HFF-Myc (cell line): ENCODE data around the gene KCTD7.

Experiments
- DNase-seq: peaks from one replicate; pipeline ENCODE4 v3.0.0-alpha.2; 2011; ENCODE audit warnings: low read depth; ENCODE audit errors: extremely low read depth
- H3K4me3 ChIP-seq: replicated peaks from 2 replicates; pipeline ENCODE4 v1.5.1; 2011; ENCODE audit warnings: low read depth, mild to moderate bottlenecking, control low read depth, low read length
- CTCF ChIP-seq: IDR thresholded peaks from 2 replicates; pipeline ENCODE4 v1.5.1; 2012; ENCODE audit warnings: mild to moderate bottlenecking, low read depth, low read length, control low read depth; ENCODE audit errors: missing control alignments

KCTD7 gene

GRCh38 chr7:66666313-66666952 lies 37.8 kb downstream of the KCTD7 start:
- no peak overlapping the region for H3K4me3 ChIP-seq
- TF ChIP-seq CTCF = no peak
- no peak for DNase-seq

- no peak for TF ChIP-seq CTCF
- H3K4me3 ChIP-seq = no peak overlapping the region
- DNase-seq = no peak
These were observed 38.5 kb downstream of the KCTD7 start for GRCh38 chr7:66667023-66667728.

- TF ChIP-seq CTCF = no peak
- no peak overlapping the region for H3K4me3 ChIP-seq
- no peak for DNase-seq
These were observed 39.4 kb downstream of the KCTD7 start for GRCh38 chr7:66668112-66668511.

DNA sequence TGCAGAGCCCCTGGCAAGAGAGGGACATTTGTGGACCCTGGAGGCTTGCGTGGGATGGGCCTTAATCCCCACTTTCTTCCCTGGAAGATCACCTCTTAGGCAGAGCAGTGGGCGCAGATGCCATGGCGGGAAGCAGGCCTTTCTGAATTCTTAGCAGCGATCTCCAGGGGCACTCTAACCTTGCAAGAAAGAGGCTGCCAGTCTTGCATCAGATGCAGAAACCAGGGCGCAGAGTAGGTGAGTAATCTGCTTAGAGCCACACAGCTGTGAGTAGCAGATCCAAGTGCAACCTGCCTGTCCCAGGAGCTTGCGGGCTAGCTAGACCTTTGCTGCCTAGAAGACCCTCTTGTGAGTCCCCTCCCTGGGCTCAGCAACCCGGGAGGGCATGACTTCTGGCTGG lies 40.0 kb downstream of the KCTD7 start:
- no peak overlapping the region for H3K4me3 ChIP-seq
- DNase-seq = no peak
- TF ChIP-seq CTCF = no peak

- DNase-seq = no peak
- H3K4me3 ChIP-seq = no peak overlapping the region
- TF ChIP-seq CTCF = no peak
These were observed 40.4 kb downstream of the KCTD7 start for GRCh38 chr7:66669088-66669487.

DNA sequence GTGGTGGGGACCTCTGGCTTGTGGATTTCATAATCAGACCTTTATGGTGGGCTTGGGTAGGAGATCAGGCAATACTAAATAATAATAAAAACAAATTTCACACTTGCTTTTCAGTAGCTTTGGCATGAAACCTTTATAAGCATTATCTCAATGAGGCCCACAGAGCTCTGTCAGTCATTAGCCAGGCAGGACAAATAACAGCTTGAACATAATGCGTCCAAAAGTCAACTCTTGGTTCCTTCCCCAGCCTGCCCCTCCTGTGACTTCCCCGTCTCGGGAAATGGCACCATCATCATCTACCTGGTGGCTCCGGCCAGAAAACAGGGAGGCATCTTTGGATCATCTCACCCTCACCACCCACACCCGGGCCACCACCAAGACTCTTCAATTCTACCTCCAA lies 40.8 kb downstream of the KCTD7 start:
- TF ChIP-seq CTCF = no peak
- no peak for DNase-seq
- H3K4me3 ChIP-seq = no peak overlapping the region
